HG03025 (cell line): Measurements from ENCODE around the gene PCK2.

Source experiments
- ATAC-seq: cut with Tn5 transposase; IDR thresholded peaks from one replicate; pipeline ENCODE4 v1.9.1; 2021; ENCODE audit warnings: mild to moderate bottlenecking, moderate library complexity; ENCODE audit not compliant: unreplicated experiment, low FRiP score

Gene PCK2

GRCh38 chr14:24113801-24114531 is 19.9 kb downstream of the PCK2 start:
- peak; percentile 23 for ATAC-seq

GRCh38 chr14:24114532-24115421 is 20.7 kb downstream of the PCK2 start, which contains the start of the genes DCAF11 and NRL:
DCAF11 (plus strand) TSS chr14:24114777; CDS start chr14:24115595, 818 bp downstream.
NRL (minus strand) TSS chr14:24114949; CDS start chr14:24082848, 32,101 bp downstream.
- ATAC-seq: peak; percentile 76

GRCh38 chr14:24115422-24116127 is 21.5 kb downstream of the PCK2 start:
- ATAC-seq: no peak

GRCh38 chr14:24116128-24116814 is 22.2 kb downstream of the PCK2 start:
- no peak for ATAC-seq

GRCh38 chr14:24117179-24117578 is 23.1 kb downstream of the PCK2 start:
- no peak for ATAC-seq

GRCh38 chr14:24119691-24120090 is 25.6 kb downstream of the PCK2 start:
- no peak for ATAC-seq

GRCh38 chr14:24121210-24121609 is 27.1 kb downstream of the PCK2 start:
- no peak for ATAC-seq

GRCh38 chr14:24122416-24122815 is 28.3 kb downstream of the PCK2 start:
- no peak for ATAC-seq

GRCh38 chr14:24122898-24123297 is 28.8 kb downstream of the PCK2 start:
- ATAC-seq: no peak

- ATAC-seq: no peak
Measured at GRCh38 chr14:24123424-24124417, 29.6 kb downstream of the PCK2 start.

GRCh38 chr14:24126939-24127338 is 32.8 kb downstream of the PCK2 start:
- no peak for ATAC-seq

GRCh38 chr14:24127673-24128072 is 33.6 kb downstream of the PCK2 start:
- no peak for ATAC-seq

- no peak for ATAC-seq
Measured at GRCh38 chr14:24129410-24129998, 35.4 kb downstream of the PCK2 start.

- ATAC-seq: no peak
Measured at GRCh38 chr14:24130380-24130716, 36.2 kb downstream of the PCK2 start, which contains the start of gene FITM1. FITM1 (plus strand) TSS chr14:24130659; CDS start chr14:24131564, 905 bp downstream.

- ATAC-seq: no peak
Measured at GRCh38 chr14:24130717-24131548, 36.8 kb downstream of the PCK2 start.

GRCh38 chr14:24131549-24131966 is 37.4 kb downstream of the PCK2 start:
- ATAC-seq: no peak

- ATAC-seq: no peak
Measured at GRCh38 chr14:24132061-24132685, 38.1 kb downstream of the PCK2 start.
